GM18502 (cell line): ENCODE measurements around the gene ARMC2.
"Not testable (repeated sequence)": the region's sequence is repeated elsewhere in the genome, so short reads cannot be mapped to it uniquely, and the experiment has no call there.

Experiments
- ATAC-seq: cut with Tn5 transposase; IDR thresholded peaks from one replicate; pipeline ENCODE4 v1.9.1; 2021; ENCODE audit warnings: mild to moderate bottlenecking; ENCODE audit not compliant: unreplicated experiment, poor library complexity

The ARMC2 gene

GRCh38 chr6:108978638-108979037, 130.4 kb downstream of the ARMC2 start:
- not testable (repeated sequence) for ATAC-seq

GRCh38 chr6:108982154-108983113, 134.2 kb downstream of the ARMC2 start:
- no peak for ATAC-seq

GRCh38 chr6:108983151-108983550, 134.9 kb downstream of the ARMC2 start:
- no peak for ATAC-seq

- ATAC-seq, result no peak
These were observed 137.1 kb downstream of the ARMC2 start for GRCh38 chr6:108985301-108985700.

- ATAC-seq, result no peak
These were observed 138.9 kb downstream of the ARMC2 start for GRCh38 chr6:108987156-108987555.

- no peak for ATAC-seq
These were observed 140.1 kb downstream of the ARMC2 start for GRCh38 chr6:108988296-108988695.

GRCh38 chr6:108988765-108989164, 140.5 kb downstream of the ARMC2 start:
- ATAC-seq, result no peak

- ATAC-seq, result no peak
These were observed 141.5 kb downstream of the ARMC2 start for GRCh38 chr6:108989700-108990099.

- no peak for ATAC-seq
These were observed 145.7 kb downstream of the ARMC2 start for GRCh38 chr6:108993876-108994275.

- ATAC-seq, result no peak
These were observed 147.1 kb downstream of the ARMC2 start for GRCh38 chr6:108995296-108995695.

GRCh38 chr6:108996208-108996607, 148.0 kb downstream of the ARMC2 start:
- no peak for ATAC-seq

- no peak for ATAC-seq
These were observed 150.3 kb downstream of the ARMC2 start for GRCh38 chr6:108998485-108998884.

GRCh38 chr6:108999428-108999827, 151.2 kb downstream of the ARMC2 start:
- ATAC-seq, result no peak

- no peak for ATAC-seq
These were observed 152.1 kb downstream of the ARMC2 start for GRCh38 chr6:109000289-109000688.

- no peak for ATAC-seq
These were observed 153.2 kb downstream of the ARMC2 start for GRCh38 chr6:109001291-109001894.

- ATAC-seq, result no peak
These were observed 154.0 kb downstream of the ARMC2 start for GRCh38 chr6:109002051-109002697.

GRCh38 chr6:109002882-109003281, 154.7 kb downstream of the ARMC2 start:
- no peak for ATAC-seq

GRCh38 chr6:109006818-109007217, 158.6 kb downstream of the ARMC2 start:
- no peak for ATAC-seq

- no peak for ATAC-seq
These were observed 159.3 kb downstream of the ARMC2 start for GRCh38 chr6:109007521-109007920.

GRCh38 chr6:109008054-109008453, 159.8 kb downstream of the ARMC2 start:
- ATAC-seq, result no peak
